GM23338 (cell line): ENCODE measurements around the gene RAP1GDS1.

ENCODE experiments used
- CREB1 ChIP-seq: fragments of 250-450 bp; sonication (Bioruptor Pico); IDR thresholded peaks from 2 replicates; pipeline ENCODE4 v1.5.0; 2020; ENCODE audit warnings: low read depth, mild to moderate bottlenecking, moderate library complexity
- EZH2 ChIP-seq: fragments of 200-600 bp; sonication (generic); IDR thresholded peaks from one replicate; pipeline ENCODE4 v1.8.0; 2017; ENCODE audit warnings: antibody characterized with exemption, mild to moderate bottlenecking, low read depth; ENCODE audit not compliant: unreplicated experiment
- EZH2phosphoT487 ChIP-seq: fragments of 200-600 bp; sonication (generic); IDR thresholded peaks from one replicate; pipeline ENCODE4 v1.8.1; 2018; ENCODE audit warnings: antibody characterized with exemption; ENCODE audit not compliant: unreplicated experiment
- JUNB ChIP-seq: IDR thresholded peaks from one replicate; pipeline ENCODE4 v1.6.1; 2016; ENCODE audit warnings: antibody characterized with exemption; ENCODE audit not compliant: unreplicated experiment
- NANOG ChIP-seq: IDR thresholded peaks from 2 replicates; pipeline ENCODE4 v1.6.1; 2016; ENCODE audit warnings: antibody characterized with exemption, borderline replicate concordance
- POLR2AphosphoS5 ChIP-seq: IDR thresholded peaks from 2 replicates; pipeline ENCODE4 v1.6.1; 2016; ENCODE audit warnings: antibody characterized with exemption, low read depth
- STAT1 ChIP-seq: IDR thresholded peaks from one replicate; pipeline ENCODE4 v1.6.1; 2016; ENCODE audit warnings: antibody characterized with exemption; ENCODE audit not compliant: unreplicated experiment
- TF ChIP-seq, protein P1 (sequence below), 2 experiments: fragments of 200-600 bp in 1 of 2; sonication (generic) in 1 of 2; conservative IDR thresholded peaks; 2 replicates each; pipeline versions ENCODE4 v1.5.1 to v1.6.1; 2016 to 2017; ENCODE audit warnings: antibody characterized with exemption in 2 of 2, low read depth in 2 of 2, mild to moderate bottlenecking in 2 of 2, moderate library complexity in 1 of 2
- TF ChIP-seq, protein P2 (sequence below): IDR thresholded peaks from one replicate; pipeline ENCODE4 v1.6.1; 2018; ENCODE audit warnings: antibody characterized with exemption; ENCODE audit not compliant: unreplicated experiment
- TF ChIP-seq, protein P3 (sequence below): fragments of 250-450 bp; sonication (Bioruptor Pico); IDR thresholded peaks from 2 replicates; pipeline ENCODE4 v1.5.0; 2020; ENCODE audit warnings: mild to moderate bottlenecking, moderate library complexity
- TF ChIP-seq, protein P4 (sequence below): IDR thresholded peaks from 2 replicates; pipeline ENCODE4 v1.6.1; 2016; ENCODE audit warnings: antibody characterized with exemption

DNA sequence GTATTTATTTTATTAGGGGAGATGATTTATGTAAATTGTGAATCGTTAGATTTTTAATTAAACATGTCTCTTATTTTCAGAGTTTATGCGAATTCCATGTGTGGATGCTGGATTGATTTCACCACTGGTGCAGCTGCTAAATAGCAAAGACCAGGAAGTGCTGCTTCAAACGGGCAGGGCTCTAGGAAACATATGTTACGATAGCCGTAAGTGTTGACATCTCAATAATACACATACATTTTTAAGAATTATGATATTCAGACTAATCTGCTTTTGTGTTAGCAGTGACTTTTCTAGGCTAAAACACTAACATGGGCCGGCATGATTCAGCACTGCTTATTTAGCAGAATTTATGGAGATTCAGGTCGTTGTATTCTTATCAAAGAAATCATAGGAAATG lies 91.2 kb downstream of the RAP1GDS1 start:
- TF ChIP-seq, protein P1, sequence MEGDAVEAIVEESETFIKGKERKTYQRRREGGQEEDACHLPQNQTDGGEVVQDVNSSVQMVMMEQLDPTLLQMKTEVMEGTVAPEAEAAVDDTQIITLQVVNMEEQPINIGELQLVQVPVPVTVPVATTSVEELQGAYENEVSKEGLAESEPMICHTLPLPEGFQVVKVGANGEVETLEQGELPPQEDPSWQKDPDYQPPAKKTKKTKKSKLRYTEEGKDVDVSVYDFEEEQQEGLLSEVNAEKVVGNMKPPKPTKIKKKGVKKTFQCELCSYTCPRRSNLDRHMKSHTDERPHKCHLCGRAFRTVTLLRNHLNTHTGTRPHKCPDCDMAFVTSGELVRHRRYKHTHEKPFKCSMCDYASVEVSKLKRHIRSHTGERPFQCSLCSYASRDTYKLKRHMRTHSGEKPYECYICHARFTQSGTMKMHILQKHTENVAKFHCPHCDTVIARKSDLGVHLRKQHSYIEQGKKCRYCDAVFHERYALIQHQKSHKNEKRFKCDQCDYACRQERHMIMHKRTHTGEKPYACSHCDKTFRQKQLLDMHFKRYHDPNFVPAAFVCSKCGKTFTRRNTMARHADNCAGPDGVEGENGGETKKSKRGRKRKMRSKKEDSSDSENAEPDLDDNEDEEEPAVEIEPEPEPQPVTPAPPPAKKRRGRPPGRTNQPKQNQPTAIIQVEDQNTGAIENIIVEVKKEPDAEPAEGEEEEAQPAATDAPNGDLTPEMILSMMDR (conservative IDR thresholded peaks at IDR 0.05; ENCODE audit: low read depth in 2 of 2): no peak
- TF ChIP-seq, protein P2, sequence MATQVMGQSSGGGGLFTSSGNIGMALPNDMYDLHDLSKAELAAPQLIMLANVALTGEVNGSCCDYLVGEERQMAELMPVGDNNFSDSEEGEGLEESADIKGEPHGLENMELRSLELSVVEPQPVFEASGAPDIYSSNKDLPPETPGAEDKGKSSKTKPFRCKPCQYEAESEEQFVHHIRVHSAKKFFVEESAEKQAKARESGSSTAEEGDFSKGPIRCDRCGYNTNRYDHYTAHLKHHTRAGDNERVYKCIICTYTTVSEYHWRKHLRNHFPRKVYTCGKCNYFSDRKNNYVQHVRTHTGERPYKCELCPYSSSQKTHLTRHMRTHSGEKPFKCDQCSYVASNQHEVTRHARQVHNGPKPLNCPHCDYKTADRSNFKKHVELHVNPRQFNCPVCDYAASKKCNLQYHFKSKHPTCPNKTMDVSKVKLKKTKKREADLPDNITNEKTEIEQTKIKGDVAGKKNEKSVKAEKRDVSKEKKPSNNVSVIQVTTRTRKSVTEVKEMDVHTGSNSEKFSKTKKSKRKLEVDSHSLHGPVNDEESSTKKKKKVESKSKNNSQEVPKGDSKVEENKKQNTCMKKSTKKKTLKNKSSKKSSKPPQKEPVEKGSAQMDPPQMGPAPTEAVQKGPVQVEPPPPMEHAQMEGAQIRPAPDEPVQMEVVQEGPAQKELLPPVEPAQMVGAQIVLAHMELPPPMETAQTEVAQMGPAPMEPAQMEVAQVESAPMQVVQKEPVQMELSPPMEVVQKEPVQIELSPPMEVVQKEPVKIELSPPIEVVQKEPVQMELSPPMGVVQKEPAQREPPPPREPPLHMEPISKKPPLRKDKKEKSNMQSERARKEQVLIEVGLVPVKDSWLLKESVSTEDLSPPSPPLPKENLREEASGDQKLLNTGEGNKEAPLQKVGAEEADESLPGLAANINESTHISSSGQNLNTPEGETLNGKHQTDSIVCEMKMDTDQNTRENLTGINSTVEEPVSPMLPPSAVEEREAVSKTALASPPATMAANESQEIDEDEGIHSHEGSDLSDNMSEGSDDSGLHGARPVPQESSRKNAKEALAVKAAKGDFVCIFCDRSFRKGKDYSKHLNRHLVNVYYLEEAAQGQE: no peak
- TF ChIP-seq CREB1 (CRISPR knock-in tag): no peak
- TF ChIP-seq POLR2AphosphoS5: no peak
- no peak for TF ChIP-seq EZH2
- no peak for TF ChIP-seq EZH2phosphoT487
- TF ChIP-seq STAT1: no peak
- TF ChIP-seq, protein P3, sequence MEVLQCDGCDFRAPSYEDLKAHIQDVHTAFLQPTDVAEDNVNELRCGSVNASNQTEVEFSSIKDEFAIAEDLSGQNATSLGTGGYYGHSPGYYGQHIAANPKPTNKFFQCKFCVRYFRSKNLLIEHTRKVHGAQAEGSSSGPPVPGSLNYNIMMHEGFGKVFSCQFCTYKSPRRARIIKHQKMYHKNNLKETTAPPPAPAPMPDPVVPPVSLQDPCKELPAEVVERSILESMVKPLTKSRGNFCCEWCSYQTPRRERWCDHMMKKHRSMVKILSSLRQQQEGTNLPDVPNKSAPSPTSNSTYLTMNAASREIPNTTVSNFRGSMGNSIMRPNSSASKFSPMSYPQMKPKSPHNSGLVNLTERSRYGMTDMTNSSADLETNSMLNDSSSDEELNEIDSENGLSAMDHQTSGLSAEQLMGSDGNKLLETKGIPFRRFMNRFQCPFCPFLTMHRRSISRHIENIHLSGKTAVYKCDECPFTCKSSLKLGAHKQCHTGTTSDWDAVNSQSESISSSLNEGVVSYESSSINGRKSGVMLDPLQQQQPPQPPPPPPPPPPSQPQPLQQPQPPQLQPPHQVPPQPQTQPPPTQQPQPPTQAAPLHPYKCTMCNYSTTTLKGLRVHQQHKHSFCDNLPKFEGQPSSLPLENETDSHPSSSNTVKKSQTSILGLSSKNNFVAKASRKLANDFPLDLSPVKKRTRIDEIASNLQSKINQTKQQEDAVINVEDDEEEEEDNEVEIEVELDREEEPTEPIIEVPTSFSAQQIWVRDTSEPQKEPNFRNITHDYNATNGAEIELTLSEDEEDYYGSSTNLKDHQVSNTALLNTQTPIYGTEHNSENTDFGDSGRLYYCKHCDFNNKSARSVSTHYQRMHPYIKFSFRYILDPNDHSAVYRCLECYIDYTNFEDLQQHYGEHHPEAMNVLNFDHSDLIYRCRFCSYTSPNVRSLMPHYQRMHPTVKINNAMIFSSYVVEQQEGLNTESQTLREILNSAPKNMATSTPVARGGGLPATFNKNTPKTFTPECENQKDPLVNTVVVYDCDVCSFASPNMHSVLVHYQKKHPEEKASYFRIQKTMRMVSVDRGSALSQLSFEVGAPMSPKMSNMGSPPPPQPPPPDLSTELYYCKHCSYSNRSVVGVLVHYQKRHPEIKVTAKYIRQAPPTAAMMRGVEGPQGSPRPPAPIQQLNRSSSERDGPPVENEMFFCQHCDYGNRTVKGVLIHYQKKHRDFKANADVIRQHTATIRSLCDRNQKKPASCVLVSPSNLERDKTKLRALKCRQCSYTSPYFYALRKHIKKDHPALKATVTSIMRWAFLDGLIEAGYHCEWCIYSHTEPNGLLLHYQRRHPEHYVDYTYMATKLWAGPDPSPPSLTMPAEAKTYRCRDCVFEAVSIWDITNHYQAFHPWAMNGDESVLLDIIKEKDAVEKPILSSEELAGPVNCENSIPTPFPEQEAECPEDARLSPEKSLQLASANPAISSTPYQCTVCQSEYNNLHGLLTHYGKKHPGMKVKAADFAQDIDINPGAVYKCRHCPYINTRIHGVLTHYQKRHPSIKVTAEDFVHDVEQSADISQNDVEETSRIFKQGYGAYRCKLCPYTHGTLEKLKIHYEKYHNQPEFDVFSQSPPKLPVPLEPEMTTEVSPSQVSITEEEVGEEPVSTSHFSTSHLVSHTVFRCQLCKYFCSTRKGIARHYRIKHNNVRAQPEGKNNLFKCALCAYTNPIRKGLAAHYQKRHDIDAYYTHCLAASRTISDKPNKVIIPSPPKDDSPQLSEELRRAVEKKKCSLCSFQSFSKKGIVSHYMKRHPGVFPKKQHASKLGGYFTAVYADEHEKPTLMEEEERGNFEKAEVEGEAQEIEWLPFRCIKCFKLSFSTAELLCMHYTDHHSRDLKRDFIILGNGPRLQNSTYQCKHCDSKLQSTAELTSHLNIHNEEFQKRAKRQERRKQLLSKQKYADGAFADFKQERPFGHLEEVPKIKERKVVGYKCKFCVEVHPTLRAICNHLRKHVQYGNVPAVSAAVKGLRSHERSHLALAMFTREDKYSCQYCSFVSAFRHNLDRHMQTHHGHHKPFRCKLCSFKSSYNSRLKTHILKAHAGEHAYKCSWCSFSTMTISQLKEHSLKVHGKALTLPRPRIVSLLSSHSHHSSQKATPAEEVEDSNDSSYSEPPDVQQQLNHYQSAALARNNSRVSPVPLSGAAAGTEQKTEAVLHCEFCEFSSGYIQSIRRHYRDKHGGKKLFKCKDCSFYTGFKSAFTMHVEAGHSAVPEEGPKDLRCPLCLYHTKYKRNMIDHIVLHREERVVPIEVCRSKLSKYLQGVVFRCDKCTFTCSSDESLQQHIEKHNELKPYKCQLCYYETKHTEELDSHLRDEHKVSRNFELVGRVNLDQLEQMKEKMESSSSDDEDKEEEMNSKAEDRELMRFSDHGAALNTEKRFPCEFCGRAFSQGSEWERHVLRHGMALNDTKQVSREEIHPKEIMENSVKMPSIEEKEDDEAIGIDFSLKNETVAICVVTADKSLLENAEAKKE (CRISPR knock-in tag): no peak
- no peak for TF ChIP-seq JUNB
- no peak for TF ChIP-seq NANOG
- TF ChIP-seq, protein P4, sequence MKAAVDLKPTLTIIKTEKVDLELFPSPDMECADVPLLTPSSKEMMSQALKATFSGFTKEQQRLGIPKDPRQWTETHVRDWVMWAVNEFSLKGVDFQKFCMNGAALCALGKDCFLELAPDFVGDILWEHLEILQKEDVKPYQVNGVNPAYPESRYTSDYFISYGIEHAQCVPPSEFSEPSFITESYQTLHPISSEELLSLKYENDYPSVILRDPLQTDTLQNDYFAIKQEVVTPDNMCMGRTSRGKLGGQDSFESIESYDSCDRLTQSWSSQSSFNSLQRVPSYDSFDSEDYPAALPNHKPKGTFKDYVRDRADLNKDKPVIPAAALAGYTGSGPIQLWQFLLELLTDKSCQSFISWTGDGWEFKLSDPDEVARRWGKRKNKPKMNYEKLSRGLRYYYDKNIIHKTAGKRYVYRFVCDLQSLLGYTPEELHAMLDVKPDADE: no peak
